ENCODE measurements around the gene BEND5.

DNA sequence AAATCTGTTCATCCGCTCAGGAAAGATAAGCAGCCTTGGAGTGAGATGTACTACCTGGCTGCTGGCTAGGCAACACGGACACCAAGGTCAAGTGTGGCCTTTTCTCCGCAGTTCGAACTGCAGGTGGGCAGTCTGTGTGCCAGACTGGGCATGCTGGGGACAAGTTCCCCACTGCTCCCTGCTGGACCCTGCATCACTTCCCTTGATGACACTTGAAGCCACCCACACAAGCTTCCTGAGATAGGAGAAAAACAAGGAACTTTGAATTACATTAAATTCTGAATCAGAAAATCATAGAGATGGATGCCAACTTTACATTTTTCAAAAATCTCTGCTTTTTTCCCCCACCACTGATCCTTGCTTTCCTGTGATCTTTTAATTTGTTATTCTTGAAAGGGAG, 38.3 kb downstream of the BEND5 start:
- TF ChIP-seq, protein P1, sequence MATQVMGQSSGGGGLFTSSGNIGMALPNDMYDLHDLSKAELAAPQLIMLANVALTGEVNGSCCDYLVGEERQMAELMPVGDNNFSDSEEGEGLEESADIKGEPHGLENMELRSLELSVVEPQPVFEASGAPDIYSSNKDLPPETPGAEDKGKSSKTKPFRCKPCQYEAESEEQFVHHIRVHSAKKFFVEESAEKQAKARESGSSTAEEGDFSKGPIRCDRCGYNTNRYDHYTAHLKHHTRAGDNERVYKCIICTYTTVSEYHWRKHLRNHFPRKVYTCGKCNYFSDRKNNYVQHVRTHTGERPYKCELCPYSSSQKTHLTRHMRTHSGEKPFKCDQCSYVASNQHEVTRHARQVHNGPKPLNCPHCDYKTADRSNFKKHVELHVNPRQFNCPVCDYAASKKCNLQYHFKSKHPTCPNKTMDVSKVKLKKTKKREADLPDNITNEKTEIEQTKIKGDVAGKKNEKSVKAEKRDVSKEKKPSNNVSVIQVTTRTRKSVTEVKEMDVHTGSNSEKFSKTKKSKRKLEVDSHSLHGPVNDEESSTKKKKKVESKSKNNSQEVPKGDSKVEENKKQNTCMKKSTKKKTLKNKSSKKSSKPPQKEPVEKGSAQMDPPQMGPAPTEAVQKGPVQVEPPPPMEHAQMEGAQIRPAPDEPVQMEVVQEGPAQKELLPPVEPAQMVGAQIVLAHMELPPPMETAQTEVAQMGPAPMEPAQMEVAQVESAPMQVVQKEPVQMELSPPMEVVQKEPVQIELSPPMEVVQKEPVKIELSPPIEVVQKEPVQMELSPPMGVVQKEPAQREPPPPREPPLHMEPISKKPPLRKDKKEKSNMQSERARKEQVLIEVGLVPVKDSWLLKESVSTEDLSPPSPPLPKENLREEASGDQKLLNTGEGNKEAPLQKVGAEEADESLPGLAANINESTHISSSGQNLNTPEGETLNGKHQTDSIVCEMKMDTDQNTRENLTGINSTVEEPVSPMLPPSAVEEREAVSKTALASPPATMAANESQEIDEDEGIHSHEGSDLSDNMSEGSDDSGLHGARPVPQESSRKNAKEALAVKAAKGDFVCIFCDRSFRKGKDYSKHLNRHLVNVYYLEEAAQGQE (IDR thresholded peaks at IDR 0.05; ENCODE audit: low read depth, low read length), result no peak
- TF ChIP-seq, protein P2, sequence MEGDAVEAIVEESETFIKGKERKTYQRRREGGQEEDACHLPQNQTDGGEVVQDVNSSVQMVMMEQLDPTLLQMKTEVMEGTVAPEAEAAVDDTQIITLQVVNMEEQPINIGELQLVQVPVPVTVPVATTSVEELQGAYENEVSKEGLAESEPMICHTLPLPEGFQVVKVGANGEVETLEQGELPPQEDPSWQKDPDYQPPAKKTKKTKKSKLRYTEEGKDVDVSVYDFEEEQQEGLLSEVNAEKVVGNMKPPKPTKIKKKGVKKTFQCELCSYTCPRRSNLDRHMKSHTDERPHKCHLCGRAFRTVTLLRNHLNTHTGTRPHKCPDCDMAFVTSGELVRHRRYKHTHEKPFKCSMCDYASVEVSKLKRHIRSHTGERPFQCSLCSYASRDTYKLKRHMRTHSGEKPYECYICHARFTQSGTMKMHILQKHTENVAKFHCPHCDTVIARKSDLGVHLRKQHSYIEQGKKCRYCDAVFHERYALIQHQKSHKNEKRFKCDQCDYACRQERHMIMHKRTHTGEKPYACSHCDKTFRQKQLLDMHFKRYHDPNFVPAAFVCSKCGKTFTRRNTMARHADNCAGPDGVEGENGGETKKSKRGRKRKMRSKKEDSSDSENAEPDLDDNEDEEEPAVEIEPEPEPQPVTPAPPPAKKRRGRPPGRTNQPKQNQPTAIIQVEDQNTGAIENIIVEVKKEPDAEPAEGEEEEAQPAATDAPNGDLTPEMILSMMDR (IDR thresholded peaks at IDR 0.05 in 2 of 3, conservative IDR thresholded peaks at IDR 0.05 in 1 of 3; ENCODE audit: control insufficient read depth in 2 of 3, extremely low read depth in 1 of 3, insufficient read depth in 1 of 3, low read depth in 3 of 3, low read length in 3 of 3), result no peak
- TF ChIP-seq, protein P3, sequence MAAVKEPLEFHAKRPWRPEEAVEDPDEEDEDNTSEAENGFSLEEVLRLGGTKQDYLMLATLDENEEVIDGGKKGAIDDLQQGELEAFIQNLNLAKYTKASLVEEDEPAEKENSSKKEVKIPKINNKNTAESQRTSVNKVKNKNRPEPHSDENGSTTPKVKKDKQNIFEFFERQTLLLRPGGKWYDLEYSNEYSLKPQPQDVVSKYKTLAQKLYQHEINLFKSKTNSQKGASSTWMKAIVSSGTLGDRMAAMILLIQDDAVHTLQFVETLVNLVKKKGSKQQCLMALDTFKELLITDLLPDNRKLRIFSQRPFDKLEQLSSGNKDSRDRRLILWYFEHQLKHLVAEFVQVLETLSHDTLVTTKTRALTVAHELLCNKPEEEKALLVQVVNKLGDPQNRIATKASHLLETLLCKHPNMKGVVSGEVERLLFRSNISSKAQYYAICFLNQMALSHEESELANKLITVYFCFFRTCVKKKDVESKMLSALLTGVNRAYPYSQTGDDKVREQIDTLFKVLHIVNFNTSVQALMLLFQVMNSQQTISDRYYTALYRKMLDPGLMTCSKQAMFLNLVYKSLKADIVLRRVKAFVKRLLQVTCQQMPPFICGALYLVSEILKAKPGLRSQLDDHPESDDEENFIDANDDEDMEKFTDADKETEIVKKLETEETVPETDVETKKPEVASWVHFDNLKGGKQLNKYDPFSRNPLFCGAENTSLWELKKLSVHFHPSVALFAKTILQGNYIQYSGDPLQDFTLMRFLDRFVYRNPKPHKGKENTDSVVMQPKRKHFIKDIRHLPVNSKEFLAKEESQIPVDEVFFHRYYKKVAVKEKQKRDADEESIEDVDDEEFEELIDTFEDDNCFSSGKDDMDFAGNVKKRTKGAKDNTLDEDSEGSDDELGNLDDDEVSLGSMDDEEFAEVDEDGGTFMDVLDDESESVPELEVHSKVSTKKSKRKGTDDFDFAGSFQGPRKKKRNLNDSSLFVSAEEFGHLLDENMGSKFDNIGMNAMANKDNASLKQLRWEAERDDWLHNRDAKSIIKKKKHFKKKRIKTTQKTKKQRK (IDR thresholded peaks at IDR 0.05; ENCODE audit: low read depth, low read length), result no peak
- TF ChIP-seq, protein P4, sequence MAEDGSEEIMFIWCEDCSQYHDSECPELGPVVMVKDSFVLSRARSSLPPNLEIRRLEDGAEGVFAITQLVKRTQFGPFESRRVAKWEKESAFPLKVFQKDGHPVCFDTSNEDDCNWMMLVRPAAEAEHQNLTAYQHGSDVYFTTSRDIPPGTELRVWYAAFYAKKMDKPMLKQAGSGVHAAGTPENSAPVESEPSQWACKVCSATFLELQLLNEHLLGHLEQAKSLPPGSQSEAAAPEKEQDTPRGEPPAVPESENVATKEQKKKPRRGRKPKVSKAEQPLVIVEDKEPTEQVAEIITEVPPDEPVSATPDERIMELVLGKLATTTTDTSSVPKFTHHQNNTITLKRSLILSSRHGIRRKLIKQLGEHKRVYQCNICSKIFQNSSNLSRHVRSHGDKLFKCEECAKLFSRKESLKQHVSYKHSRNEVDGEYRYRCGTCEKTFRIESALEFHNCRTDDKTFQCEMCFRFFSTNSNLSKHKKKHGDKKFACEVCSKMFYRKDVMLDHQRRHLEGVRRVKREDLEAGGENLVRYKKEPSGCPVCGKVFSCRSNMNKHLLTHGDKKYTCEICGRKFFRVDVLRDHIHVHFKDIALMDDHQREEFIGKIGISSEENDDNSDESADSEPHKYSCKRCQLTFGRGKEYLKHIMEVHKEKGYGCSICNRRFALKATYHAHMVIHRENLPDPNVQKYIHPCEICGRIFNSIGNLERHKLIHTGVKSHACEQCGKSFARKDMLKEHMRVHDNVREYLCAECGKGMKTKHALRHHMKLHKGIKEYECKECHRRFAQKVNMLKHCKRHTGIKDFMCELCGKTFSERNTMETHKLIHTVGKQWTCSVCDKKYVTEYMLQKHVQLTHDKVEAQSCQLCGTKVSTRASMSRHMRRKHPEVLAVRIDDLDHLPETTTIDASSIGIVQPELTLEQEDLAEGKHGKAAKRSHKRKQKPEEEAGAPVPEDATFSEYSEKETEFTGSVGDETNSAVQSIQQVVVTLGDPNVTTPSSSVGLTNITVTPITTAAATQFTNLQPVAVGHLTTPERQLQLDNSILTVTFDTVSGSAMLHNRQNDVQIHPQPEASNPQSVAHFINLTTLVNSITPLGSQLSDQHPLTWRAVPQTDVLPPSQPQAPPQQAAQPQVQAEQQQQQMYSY (CRISPR knock-in tag; IDR thresholded peaks at IDR 0.05), result no peak
- TF ChIP-seq, protein P5, sequence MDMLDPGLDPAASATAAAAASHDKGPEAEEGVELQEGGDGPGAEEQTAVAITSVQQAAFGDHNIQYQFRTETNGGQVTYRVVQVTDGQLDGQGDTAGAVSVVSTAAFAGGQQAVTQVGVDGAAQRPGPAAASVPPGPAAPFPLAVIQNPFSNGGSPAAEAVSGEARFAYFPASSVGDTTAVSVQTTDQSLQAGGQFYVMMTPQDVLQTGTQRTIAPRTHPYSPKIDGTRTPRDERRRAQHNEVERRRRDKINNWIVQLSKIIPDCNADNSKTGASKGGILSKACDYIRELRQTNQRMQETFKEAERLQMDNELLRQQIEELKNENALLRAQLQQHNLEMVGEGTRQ (IDR thresholded peaks at IDR 0.05; ENCODE audit: borderline replicate concordance, low read depth, low read length), result no peak
- TF ChIP-seq ATF7 (IDR thresholded peaks at IDR 0.05; ENCODE audit: low read depth), result no peak
- TF ChIP-seq TAF1 (IDR thresholded peaks at IDR 0.05; ENCODE audit: borderline replicate concordance, low read depth, low read length), result no peak
- TF ChIP-seq MEF2A (IDR thresholded peaks at IDR 0.05; ENCODE audit: insufficient read depth, low read depth, low read length), result no peak
- TF ChIP-seq, protein P6, sequence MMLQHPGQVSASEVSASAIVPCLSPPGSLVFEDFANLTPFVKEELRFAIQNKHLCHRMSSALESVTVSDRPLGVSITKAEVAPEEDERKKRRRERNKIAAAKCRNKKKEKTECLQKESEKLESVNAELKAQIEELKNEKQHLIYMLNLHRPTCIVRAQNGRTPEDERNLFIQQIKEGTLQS (IDR thresholded peaks at IDR 0.05; ENCODE audit: borderline replicate concordance, extremely low read depth, low read depth, low read length), result no peak
- no peak for TF ChIP-seq POLR2A (IDR thresholded peaks at IDR 0.05; ENCODE audit: low read depth, low read length)
- TF ChIP-seq ZNF207 (IDR thresholded peaks at IDR 0.05; ENCODE audit: borderline replicate concordance), result no peak
- TF ChIP-seq POLR2AphosphoS5 (IDR thresholded peaks at IDR 0.05; ENCODE audit: low read length), result no peak

Measured in GM12878 (cell line).